AG08395 (cell line): ENCODE results near the gene OGFR.

ENCODE experiments used
- DNase-seq: peaks from one replicate; pipeline ENCODE4 v3.0.0; 2012; ENCODE audit warnings: mixed read lengths, low spot score

The OGFR gene

GRCh38 chr20:62825333-62825985 is 20.8 kb downstream of the OGFR start:
- DNase-seq: no peak

- DNase-seq: no peak
Observed at GRCh38 chr20:62825986-62826645, 21.5 kb downstream of the OGFR start.

GRCh38 chr20:62826646-62827310 is 22.1 kb downstream of the OGFR start:
- DNase-seq: no peak

GRCh38 chr20:62827311-62828038 is 22.8 kb downstream of the OGFR start:
- DNase-seq: no peak

- no peak for DNase-seq
Observed at GRCh38 chr20:62828051-62828450, 23.4 kb downstream of the OGFR start.

DNA sequence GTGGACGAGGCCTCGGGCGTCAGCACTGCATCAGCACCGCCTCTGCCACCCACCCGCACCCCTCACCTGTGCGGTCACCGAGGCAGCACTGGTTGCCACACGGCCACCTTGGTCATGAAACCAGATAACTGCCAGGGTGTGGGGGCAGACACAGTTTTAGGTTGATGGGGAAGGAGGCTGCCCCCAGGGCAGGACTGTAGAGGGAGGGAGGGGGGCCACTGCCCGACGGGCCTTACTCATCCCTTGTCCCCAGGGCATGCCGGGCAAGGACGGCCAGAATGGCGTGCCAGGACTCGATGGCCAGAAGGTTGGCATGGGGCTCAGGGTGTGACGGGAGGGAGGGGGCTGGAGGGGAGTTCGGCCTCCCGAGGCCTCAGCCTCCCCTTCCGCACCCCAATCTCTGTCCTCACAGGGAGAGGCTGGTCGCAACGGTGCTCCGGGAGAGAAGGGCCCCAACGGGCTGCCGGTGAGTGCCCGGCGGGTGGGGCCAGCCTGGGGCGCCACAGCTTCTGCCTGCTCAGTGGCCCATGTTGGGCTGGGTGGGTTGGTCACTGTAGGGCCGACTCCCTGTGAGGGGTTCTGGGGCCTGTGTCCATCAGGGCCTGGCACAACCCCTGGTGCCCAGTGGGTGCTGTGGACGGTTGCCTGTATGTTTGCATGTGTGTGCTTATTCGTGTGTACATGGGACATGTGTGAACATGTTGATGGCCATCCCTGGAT is 24.0 kb downstream of the OGFR start:
- no peak for DNase-seq

- no peak for DNase-seq
Observed at GRCh38 chr20:62829231-62830230, 24.9 kb downstream of the OGFR start.

- no peak for DNase-seq
Observed at GRCh38 chr20:62830251-62830650, 25.6 kb downstream of the OGFR start.

DNA sequence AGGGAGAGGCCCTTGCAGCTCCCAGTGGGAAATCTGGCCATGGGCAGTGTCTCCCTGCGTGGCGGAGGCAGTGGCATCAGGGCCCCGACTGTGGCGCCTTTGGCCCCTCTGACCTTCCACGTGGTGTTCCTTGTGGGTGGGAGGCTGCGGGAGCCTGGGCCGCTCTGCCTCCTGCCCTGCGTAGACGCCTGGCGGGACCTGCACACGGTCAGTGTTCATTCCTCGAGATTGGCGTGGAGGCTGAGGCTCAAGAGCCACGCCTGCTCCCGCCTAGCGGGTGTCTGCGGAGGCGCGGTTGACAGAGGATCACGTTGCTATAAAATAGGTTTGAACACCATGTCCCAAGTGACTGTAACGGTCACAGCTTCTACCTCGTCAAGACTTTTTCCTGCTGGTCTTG is 26.2 kb downstream of the OGFR start:
- DNase-seq: no peak

GRCh38 chr20:62831361-62831788 is 26.7 kb downstream of the OGFR start:
- no peak for DNase-seq

- no peak for DNase-seq
Observed at GRCh38 chr20:62831854-62832211, 27.2 kb downstream of the OGFR start.

- no peak for DNase-seq
Observed at GRCh38 chr20:62832212-62832922, 27.7 kb downstream of the OGFR start.

GRCh38 chr20:62832951-62833391 is 28.3 kb downstream of the OGFR start:
- DNase-seq: no peak

DNA sequence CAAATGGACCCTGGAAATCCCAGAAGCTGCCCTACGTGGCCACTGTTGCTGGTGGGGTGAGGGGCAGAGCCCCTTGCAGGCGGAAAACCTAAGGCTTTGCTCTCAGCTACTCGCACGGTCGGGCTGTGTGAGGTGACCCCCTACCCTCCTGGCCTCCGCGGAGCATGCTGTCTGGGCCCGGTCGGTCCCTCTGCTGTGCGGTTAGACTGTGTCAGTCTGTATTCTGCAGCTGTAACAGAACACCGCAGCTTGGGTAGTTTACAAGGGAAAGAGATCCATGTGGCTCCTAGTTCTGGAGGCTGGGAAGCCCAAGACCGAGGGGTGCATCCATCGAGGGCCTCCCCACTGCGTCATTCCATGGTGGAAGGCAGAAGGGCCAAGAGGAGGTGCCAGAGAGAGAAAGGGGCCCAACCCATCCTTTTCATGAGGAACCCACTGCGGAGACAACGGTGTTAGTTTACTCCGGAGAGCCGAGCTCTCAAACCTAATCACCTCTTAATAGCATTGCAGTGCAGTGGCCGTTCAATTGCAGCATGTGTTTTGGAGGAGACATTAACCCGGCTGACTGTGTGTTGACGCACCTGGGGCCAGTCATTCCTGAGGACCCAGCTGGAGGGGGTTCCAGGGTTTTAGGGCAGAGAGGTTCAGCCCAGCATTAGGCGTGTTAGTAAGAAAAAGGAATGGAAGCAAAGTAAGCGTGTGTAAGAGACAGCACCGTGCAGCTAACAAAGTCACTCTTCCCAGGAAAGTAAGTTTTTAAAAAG is 30.5 kb downstream of the OGFR start:
- no peak for DNase-seq

DNA sequence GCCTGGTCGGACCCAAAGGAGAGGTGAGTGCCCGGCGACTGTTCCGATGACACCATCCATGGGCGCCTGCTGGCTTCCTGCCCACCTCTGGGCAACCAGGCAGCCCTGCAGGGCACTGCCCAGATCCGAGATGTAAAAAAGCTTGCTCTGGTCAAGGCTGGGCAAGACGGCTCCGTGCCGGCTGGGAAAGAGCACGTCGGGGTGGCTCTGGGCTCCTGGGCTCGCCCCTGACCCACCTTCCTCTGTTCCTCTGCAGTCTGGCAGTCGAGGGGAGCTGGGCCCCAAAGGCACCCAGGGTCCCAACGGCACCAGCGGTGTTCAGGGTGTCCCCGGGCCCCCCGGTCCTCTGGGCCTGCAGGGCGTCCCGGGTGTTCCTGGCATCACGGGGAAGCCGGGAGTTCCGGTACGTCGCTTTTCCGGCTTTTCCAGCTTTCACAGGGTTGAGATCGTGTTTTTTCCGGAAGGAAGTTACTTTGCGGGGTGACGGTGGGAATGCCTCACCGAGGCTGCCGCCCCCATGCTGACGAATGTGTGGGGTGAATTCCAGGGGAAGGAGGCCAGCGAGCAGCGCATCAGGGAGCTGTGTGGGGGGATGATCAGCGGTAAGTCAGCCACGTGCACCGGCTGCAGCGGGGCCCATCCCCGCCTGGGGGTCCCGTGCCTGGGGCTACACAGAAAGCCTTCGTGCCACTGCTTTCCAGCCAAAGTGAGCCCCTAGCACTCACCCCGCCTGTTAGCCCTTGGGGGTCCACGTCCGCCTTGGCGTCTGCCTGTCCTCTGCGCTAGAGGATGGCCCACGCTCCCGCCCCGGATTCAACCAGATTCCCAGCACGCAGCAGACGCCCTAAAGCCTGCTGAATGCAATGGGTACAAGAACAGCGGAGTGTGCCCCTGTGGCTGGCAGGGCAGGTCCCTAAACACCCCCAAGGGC is 31.6 kb downstream of the OGFR start:
- DNase-seq: no peak

GRCh38 chr20:62836967-62837490 is 32.4 kb downstream of the OGFR start:
- no peak for DNase-seq

DNA sequence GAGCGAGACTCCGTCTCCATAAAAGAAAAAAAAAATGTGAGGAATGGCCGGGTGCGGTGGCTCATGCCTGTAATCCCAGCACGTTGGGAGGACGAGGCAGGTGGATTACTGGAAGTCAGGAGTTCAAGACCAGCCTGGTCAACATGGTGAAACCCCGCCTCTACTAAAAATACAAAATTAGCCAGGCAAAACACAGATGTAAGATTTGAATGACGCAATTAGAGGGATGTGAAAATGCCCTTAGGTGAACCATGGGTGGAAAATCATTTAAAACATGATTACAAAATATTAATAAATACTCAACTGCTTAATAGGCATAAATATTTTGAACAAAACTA is 33.1 kb downstream of the OGFR start:
- no peak for DNase-seq
